ENCODE measurements around the gene MAP3K20.
"Not testable (repeated sequence)": the region's sequence is repeated elsewhere in the genome, so short reads cannot be mapped to it uniquely, and the experiment has no call there.

The MAP3K20 gene

DNA sequence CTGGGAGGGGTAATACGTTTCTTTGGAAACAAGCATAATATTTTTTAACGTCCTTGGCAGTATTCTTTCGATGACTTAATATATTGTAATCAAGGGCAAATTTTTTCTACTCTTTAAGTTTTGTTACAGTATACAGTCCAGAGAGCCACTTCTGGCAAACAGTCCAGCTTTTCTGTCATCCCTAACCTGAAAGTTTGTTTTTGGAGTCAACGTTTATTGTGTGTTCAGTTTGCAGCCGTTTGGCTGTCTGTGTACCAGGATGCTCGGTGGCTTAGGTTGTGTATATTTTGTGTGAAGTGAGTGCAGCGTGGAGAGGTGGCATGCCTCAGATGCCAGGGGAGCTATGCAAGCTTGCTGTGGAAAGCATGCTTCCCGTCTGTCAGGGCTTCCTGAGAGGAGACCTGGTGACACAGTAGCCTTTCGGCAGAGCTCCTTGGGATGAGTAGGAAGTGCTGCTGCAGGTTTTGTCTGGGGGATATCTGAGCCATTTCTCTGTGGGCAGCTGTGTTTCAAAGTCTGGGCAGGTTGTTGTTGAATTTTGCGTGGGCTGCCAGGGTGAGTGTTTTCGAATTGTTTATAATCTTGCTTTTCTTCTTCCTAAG lies 14.7 kb downstream of the MAP3K20 start:
- ChIA-PET CTCF (interaction anchor here (0.7 to 3.0 kb wide), 9 partner anchors 9 to 120 kb away, joined by 3 to 37 read pairs (median 7); no protein-coding TSS in a partner anchor), POLR2A (no interaction called here)
- no peak for DNase-seq (ENCODE audit: extremely low spot score)
- TF ChIP-seq, protein P1, sequence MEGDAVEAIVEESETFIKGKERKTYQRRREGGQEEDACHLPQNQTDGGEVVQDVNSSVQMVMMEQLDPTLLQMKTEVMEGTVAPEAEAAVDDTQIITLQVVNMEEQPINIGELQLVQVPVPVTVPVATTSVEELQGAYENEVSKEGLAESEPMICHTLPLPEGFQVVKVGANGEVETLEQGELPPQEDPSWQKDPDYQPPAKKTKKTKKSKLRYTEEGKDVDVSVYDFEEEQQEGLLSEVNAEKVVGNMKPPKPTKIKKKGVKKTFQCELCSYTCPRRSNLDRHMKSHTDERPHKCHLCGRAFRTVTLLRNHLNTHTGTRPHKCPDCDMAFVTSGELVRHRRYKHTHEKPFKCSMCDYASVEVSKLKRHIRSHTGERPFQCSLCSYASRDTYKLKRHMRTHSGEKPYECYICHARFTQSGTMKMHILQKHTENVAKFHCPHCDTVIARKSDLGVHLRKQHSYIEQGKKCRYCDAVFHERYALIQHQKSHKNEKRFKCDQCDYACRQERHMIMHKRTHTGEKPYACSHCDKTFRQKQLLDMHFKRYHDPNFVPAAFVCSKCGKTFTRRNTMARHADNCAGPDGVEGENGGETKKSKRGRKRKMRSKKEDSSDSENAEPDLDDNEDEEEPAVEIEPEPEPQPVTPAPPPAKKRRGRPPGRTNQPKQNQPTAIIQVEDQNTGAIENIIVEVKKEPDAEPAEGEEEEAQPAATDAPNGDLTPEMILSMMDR (IDR thresholded peaks at IDR 0.05; ENCODE audit: control extremely low read depth, extremely low read depth, low read depth, missing control alignments) = no peak

DNA sequence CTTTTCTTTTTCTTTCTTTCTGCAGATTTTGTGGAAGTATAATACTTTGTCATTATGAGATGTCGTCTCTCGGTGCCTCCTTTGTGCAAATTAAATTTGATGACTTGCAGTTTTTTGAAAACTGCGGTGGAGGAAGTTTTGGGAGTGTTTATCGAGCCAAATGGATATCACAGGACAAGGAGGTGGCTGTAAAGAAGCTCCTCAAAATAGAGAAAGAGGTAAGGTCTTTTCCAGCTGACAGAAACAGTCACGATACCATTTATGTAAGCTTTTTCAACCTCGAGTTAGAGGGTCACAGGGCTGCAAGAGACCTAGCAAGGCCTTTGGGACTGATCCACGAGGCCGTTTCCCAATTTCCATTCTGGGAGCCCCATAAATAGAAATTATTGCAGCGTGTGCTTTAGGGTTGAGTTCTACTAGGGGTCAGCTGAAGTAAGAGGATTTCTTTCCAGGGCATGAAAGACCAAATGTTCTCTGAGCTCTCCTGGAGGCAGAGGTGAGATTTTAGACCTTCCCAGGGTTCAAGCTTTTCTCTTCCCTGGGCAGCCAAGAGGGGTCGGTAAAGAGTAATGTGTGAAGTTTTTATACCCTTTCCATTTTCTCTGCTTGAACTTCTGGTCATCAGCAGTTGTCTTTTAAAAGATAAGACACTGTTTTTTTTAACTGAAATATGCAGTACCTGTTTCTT lies 15.5 kb downstream of the MAP3K20 start:
- no peak for DNase-seq (ENCODE audit: extremely low spot score)
- ChIA-PET CTCF (interaction anchor here (0.7 to 3.0 kb wide), 10 partner anchors 8 to 119 kb away, joined by 3 to 37 read pairs (median 6); partner anchors contain the start of gene MAP3K20), POLR2A (interaction anchor here (1.0 kb wide), 1 partner anchor 13 kb away, joined by 3 read pairs; no protein-coding TSS in a partner anchor)

DNA sequence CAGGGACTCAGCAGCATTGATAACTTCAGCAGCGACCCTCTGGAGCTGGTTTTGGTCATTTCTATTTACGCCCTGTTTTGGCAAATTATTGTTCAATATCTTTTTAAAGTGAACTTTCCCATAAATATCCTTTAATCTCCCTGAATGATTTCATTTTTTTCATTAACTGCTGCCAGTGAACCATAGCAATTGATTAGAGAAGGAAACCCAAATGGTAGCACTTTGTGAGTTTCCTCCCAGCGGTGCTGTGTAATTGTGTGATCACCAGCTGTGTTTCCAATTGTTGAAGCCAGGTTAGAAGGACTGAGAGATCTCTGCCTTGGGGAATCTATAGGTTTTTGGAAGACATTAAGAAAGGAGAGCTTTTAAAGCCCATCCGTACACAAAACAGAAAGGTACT lies 16.3 kb downstream of the MAP3K20 start:
- no peak for DNase-seq (ENCODE audit: extremely low spot score)
- POLR2A ChIA-PET = interaction anchor here (1.0 kb wide), 1 partner anchor 13 kb away, joined by 3 read pairs; no protein-coding TSS in a partner anchor
- TF ChIP-seq, protein P1 (IDR thresholded peaks at IDR 0.05; ENCODE audit: control extremely low read depth, extremely low read depth, low read depth, missing control alignments) = no peak
- CTCF ChIA-PET = interaction anchor here (0.8 to 3.0 kb wide), 11 partner anchors 7 to 118 kb away, joined by 3 to 37 read pairs (median 5); partner anchors contain the start of gene MAP3K20

More for the DNA sequence above, 15.5 kb downstream of the MAP3K20 start:
- TF ChIP-seq, protein P1 (IDR thresholded peaks at IDR 0.05; ENCODE audit: control extremely low read depth, extremely low read depth, low read depth, missing control alignments) = no peak

DNA sequence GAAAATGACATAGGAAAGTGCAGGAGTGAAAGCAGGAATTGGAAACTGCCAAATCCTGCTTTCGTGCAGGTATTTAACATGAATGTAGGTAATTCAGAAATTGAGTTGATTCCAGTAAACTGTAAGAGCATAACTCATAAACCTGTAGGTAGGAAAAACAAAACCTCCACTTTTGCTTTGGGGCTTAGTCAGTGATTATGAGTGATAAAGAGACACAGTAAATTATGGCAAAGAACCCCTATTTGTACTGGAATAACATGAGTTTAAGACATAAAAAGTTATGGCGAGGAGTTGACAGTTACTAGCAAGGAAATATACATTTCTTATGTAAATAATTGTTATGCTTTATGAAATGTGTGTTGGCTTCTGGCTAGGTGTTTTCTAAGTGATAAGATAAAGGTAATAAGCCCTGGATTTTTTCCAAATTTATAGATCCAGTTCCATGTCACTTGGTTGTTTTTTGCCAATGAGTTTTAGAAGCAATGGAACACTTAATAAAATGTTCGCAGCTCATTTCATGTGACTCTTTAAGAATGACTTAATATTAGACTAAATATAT lies 17.3 kb downstream of the MAP3K20 start:
- CTCF ChIA-PET = interaction anchor here (1.0 to 3.0 kb wide), 5 partner anchors 8 to 117 kb away, joined by 3 to 37 read pairs (median 10); no protein-coding TSS in a partner anchor
- POLR2A ChIA-PET = no interaction called here
- TF ChIP-seq, protein P1 (IDR thresholded peaks at IDR 0.05; ENCODE audit: control extremely low read depth, extremely low read depth, low read depth, missing control alignments) = no peak
- no peak for DNase-seq (ENCODE audit: extremely low spot score)

DNA sequence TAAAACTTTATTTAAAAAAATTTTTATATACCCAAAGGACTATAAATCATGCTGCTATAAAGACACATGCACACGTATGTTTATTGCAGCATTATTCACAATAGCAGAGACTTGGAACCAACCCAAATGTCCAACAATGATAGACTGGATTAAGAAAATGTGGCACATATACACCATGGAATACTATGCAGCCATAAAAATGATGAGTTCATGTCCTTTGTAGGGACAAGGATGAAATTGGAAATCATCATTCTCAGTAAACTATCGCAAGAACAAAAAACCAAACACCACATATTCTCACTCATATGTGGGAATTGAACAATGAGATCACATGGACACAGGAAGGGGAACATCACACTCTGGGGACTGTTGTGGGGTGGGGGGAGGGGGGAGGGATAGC lies 18.0 kb downstream of the MAP3K20 start:
- POLR2A ChIA-PET; CTCF ChIA-PET; DNase-seq (ENCODE audit: extremely low spot score): not testable (repeated sequence)

DNA sequence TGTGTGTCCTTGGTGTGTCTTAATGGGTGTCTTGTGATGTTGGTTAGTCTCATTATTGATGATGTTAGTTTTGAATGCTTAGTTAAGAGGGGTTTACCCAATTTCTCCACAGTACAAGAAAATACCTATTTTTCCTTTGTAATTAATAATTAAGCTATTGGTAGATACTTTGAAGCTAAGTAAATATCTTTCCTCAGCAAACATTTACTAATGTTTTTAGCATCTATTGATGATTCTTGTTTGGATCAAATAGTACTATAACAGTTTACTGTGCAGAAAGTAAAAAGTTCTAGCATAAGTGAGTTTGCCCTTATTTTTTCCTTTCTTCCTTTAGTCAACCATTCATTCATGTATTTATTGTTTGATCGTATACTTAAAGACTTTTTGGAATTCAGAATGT lies 19.1 kb downstream of the MAP3K20 start:
- TF ChIP-seq, protein P1 (IDR thresholded peaks at IDR 0.05; ENCODE audit: control extremely low read depth, extremely low read depth, low read depth, missing control alignments) = no peak
- no peak for DNase-seq (ENCODE audit: extremely low spot score)
- POLR2A ChIA-PET = no interaction called here
- CTCF ChIA-PET = interaction anchor here (0.7 to 1.5 kb wide), 6 partner anchors 16 to 115 kb away, joined by 3 to 4 read pairs (median 3); no protein-coding TSS in a partner anchor
